Retinal pigment epithelial cell (primary cell): ENCODE results near the gene LDLRAD2.

Experiments
- DNase-seq: peaks from one replicate; pipeline ENCODE4 v3.0.0-alpha.2; 2010; ENCODE audit warnings: low read depth
- H3K4me3 ChIP-seq: 2 replicates; pipeline ENCODE4 v1.5.1; 2011; ENCODE audit warnings: mild to moderate bottlenecking, low read length, control low read depth, moderate library complexity
- TF ChIP-seq, protein P1 (sequence below): conservative IDR thresholded peaks from 2 replicates; pipeline ENCODE4 v1.5.1; 2011; ENCODE audit warnings: low read depth, low read length, control low read depth, inconsistent platforms

Gene LDLRAD2

DNA sequence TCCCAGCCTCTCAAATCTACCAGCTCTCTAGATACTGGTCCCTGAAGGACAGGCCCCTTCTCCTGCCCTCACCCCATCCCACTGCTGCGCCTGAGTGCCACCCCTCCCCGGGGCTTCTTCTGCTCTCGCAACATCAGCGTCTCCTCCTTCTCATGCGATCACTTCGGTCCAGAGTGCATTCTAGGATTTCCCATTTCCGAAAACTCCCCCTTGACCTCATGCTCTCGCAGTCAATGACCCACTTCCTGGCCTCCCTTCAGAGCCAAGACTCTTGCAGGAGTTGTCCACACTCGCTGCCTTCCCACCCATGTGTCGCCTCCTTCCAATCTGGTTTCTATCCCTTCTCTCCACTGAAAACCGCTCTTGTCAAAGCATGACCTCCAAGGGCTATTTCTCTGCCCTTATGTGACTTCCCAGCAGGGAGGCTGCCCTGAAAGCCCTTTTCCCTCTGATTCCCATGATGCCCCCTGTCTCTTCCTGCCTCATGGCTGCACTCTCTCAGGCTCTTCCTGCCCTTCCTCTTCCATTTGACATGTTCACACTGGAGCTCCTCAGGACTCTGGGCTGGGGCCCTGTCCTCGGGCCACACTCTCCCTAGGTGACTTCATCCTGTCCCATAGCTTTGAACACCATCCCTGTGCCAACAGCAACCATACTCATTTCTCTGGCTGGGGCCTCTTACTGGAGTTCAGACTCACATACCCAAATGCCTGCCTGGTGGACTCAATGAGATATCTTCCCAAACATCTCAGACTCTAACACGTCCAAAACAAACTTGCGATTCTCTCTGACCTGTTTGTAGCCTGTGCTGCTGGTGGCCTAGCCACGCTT lies 46.0 kb downstream of the LDLRAD2 start:
- no peak for DNase-seq
- no peak overlapping the region for H3K4me3 ChIP-seq
- TF ChIP-seq, protein P1, sequence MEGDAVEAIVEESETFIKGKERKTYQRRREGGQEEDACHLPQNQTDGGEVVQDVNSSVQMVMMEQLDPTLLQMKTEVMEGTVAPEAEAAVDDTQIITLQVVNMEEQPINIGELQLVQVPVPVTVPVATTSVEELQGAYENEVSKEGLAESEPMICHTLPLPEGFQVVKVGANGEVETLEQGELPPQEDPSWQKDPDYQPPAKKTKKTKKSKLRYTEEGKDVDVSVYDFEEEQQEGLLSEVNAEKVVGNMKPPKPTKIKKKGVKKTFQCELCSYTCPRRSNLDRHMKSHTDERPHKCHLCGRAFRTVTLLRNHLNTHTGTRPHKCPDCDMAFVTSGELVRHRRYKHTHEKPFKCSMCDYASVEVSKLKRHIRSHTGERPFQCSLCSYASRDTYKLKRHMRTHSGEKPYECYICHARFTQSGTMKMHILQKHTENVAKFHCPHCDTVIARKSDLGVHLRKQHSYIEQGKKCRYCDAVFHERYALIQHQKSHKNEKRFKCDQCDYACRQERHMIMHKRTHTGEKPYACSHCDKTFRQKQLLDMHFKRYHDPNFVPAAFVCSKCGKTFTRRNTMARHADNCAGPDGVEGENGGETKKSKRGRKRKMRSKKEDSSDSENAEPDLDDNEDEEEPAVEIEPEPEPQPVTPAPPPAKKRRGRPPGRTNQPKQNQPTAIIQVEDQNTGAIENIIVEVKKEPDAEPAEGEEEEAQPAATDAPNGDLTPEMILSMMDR = no peak

DNA sequence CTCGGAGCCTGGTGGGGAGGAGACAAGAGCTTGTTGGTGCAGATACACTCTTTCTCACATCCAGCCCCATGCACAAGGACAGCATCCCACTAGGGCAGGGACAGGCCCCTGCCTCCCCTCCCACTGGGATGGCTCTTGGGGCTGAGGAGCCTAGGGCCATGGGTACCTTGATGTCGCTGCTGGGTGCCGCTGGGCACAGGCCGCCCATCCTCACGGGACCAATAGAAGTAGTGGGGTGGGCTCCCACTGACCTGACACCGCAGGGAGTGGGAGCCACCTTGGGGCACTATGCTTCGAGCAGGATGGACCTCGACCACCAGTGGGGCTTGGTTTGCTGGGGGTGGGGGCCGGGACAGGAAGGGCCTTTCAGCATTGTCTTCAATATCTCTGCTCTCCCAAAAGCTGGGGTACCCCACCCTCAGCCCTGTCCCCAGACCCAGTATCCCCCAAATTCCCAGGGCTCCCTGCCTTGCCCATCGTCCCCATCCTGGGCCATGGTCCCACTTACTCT lies 47.7 kb downstream of the LDLRAD2 start:
- no peak overlapping the region for H3K4me3 ChIP-seq
- no peak for DNase-seq
- TF ChIP-seq, protein P1 = no peak

DNA sequence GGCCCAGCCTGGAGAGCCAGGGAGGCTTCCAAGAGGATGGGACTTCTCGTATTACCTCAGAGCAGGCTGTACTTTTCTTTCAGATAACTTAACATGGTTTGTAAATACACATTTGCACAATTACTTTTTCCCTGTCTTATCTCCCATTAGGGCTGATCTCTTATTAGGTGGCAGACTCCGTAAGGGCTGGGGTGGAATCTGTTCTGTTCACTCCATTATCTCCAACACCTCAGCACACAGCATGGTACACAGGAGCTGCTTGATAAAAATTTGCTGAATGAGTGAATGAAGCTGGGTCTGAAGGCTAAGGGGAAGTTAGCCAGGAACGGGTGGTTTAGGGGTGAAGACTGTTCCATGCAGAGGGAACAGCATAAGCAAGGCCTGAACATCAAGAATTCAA lies 48.9 kb downstream of the LDLRAD2 start:
- TF ChIP-seq, protein P1 = no peak
- DNase-seq = no peak
- no peak overlapping the region for H3K4me3 ChIP-seq

DNA sequence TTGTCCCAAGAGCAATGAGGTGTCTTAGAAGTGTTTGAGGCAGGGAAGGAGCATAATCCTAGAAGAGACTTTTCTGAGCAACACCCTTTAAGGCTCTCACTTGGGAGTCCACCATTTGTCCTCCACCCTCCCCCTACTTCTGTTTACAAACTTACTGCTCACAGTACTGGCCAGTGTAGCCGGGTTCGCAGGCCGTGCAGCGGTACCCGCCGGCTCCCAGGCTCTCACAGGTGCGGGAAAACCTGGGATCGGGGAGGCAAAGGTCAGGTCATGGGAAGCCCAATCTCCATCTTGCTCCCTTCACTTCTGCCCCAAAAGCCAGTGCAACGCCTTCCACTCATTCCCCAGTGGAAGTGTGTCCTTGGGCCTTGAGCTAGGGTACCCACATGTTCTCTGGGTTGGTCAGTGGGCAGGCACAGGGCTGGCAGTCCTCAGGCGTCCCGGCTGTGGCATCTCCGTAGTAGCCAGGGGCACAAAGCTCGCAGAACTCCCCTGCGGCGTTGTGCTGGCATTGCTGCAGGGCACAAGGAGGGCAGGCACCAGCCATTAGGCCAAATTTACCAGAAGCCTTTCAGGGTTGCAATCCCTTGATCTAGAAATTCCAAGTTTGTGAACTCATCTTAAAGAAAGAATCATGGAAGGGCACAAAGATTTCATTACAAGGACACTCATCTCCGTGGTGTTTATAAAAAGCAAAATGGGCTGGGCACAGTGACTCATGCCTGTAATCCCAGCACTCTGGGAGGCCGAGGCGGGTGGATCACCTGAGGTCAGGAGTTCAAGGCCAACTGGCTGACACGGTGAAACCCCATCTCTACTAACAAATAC lies 49.8 kb downstream of the LDLRAD2 start:
- no peak for DNase-seq
- H3K4me3 ChIP-seq = no peak overlapping the region
- TF ChIP-seq, protein P1 = no peak

DNA sequence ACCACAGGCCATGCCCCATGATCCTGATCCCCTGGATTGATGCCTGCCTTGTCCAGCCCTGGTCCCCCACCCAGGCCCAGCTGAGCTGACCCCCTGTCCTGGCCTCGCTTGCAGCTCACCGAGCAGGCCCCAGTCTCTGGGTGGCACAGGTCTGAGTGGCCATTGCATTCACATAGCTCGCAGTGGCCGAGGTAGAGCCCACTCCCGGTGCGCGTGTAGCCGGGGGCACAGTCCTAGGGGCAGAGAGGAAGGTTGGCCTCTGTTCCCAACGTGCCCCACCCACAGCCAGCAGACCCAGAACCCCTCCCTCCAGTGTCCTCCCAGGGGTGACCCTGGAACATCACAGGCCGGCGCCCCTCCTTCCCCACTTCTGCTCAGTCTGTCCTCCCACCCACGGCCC lies 51.9 kb downstream of the LDLRAD2 start:
- TF ChIP-seq, protein P1 = no peak
- no peak for DNase-seq
- H3K4me3 ChIP-seq = no peak overlapping the region

DNA sequence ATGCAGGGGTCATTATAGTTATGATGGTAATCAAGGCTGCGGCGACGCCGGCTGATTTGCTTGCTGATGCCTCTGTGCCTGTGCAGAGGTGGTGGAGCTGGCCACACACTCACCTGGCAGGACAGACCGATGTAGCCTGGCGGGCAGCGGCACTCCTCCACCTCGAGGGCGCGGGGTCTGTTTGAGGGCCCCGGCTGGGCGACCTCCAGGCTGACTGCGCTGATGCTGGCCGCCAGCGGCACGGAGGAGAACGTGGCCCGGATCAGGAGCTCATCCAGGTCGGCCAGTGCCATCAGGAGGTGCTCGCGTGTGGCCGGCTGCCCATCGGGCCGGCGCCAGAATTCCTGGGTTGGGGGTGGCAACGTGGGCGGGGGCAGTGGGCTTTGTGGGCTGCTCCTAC lies 52.7 kb downstream of the LDLRAD2 start:
- no peak overlapping the region for H3K4me3 ChIP-seq
- DNase-seq = no peak
- TF ChIP-seq, protein P1 = no peak
